H1 (cell line): ENCODE measurements around the gene IGFALS. TPM values are rescaled to one million over a fixed set of nuclear protein-coding genes. Genes with fewer than 3 reads are reported as not detected.
A peak's percentile ranks its signal among the peaks of the same experiment; 100 is the strongest.

Source experiments
- CTCF ChIA-PET: fragments of 300-600 bp; sonication (Branson Sonifier 250); formaldehyde crosslinking; loops from one replicate; lab custom pipeline; 2021; ENCODE audit not compliant: partially characterized antibody; lab: Charles Lee
- POLR2A ChIA-PET: fragments of 300-600 bp; sonication (Branson Sonifier 250); formaldehyde crosslinking; loops from one replicate; lab custom pipeline; 2021; ENCODE audit warnings: inconsistent platforms; ENCODE audit not compliant: partially characterized antibody; lab: Charles Lee
- DNase-seq, 2 experiments: peaks; one replicate each; pipeline versions ENCODE4 v3.0.0 to v3.0.0-alpha.2; 2010 to 2022; ENCODE audit warnings: low spot score in 2 of 2, low read depth in 1 of 2, mixed read lengths in 1 of 2
- FAIRE-seq: peaks from 2 replicates; lab custom pipeline; 2011; peaks lifted over from hg19 to GRCh38; lab: Jason Lieb, UNC
- H2AFZ ChIP-seq: 2 replicates; pipeline ENCODE4 v1.8.1; 2012; ENCODE audit warnings: low read length, inconsistent platforms
- H2AK5ac ChIP-seq: 2 replicates; pipeline ENCODE4 v1.6.1; 2013; ENCODE audit warnings: low read depth, low read length
- H2BK120ac ChIP-seq: replicated peaks from 2 replicates; pipeline ENCODE3; 2013; ENCODE audit warnings: low read depth, low read length, inconsistent platforms
- H2BK12ac ChIP-seq: 2 replicates; pipeline ENCODE4 v1.6.1; 2013; ENCODE audit warnings: low read depth, low read length
- H2BK15ac ChIP-seq: 2 replicates; pipeline ENCODE4 v1.6.1; 2013; ENCODE audit warnings: low read length
- H2BK20ac ChIP-seq: 2 replicates; pipeline ENCODE4 v1.6.1; 2013; ENCODE audit warnings: low read length
- H2BK5ac ChIP-seq: 2 replicates; pipeline ENCODE4 v1.6.1; 2013; ENCODE audit warnings: low read depth, low read length
- H3K14ac ChIP-seq: 2 replicates; pipeline ENCODE4 v1.6.1; 2013; ENCODE audit warnings: inconsistent platforms; ENCODE audit not compliant: insufficient read length
- H3K18ac ChIP-seq: 2 replicates; pipeline ENCODE4 v1.6.1; 2013; ENCODE audit warnings: low read length; ENCODE audit errors: extremely low read depth
- H3K23ac ChIP-seq: 2 replicates; pipeline ENCODE4 v1.6.1; 2013; ENCODE audit warnings: inconsistent platforms; ENCODE audit not compliant: insufficient read length
- H3K23me2 ChIP-seq: 2 replicates; pipeline ENCODE4 v1.6.1; 2013; ENCODE audit warnings: low read depth, low read length
- H3K27ac ChIP-seq: 2 replicates; pipeline ENCODE4 v1.6.1; 2011; ENCODE audit warnings: low read depth, low read length, inconsistent platforms
- H3K27me3 ChIP-seq, 4 experiments: replicated peaks in 1 of 4; 1 replicate in 1 of 4; 2 replicates in 3 of 4; pipeline versions ENCODE4 v1.6.1 to v1.8.1; 2011 to 2013; ENCODE audit warnings: low read length in 3 of 4, mild to moderate bottlenecking in 3 of 4, inconsistent platforms in 2 of 4, mixed read lengths in 2 of 4, moderate library complexity in 1 of 4; ENCODE audit not compliant: control insufficient read depth in 3 of 4, insufficient read depth in 3 of 4; ENCODE audit errors: extremely low read depth in 1 of 4
- H3K36me3 ChIP-seq, 4 experiments: 2 replicates each; pipeline versions ENCODE4 v1.6.1 to v1.8.1; 2011 to 2013; ENCODE audit warnings: mild to moderate bottlenecking in 4 of 4, low read length in 3 of 4, moderate library complexity in 2 of 4, control low read depth in 1 of 4, inconsistent platforms in 1 of 4; ENCODE audit not compliant: insufficient read depth in 4 of 4, control insufficient read depth in 2 of 4
- H3K4ac ChIP-seq: replicated peaks from 2 replicates; pipeline ENCODE3; 2013; ENCODE audit warnings: low read length, low read depth, mixed read lengths, inconsistent platforms; ENCODE audit not compliant: insufficient read length
- H3K4me1 ChIP-seq, 4 experiments: replicated peaks in 1 of 4; 1 replicate in 1 of 4; 2 replicates in 3 of 4; pipeline versions ENCODE4 v1.6.1 to v1.8.1; 2011 to 2013; ENCODE audit warnings: low read length in 3 of 4, inconsistent platforms in 2 of 4, mixed read lengths in 1 of 4; ENCODE audit not compliant: insufficient read depth in 4 of 4, control insufficient read depth in 3 of 4
- H3K4me2 ChIP-seq, 2 experiments: 2 replicates each; pipeline versions ENCODE4 v1.6.1 to v1.8.1; 2011 to 2013; ENCODE audit warnings: low read depth in 2 of 2, low read length in 2 of 2, control low read depth in 1 of 2, inconsistent platforms in 1 of 2, mild to moderate bottlenecking in 1 of 2; ENCODE audit not compliant: insufficient read depth in 1 of 2
- H3K4me3 ChIP-seq, 4 experiments: fragments of 200-600, 300-600 bp in 1 of 4; sonication (generic), shearing (Covaris generic), sonication (Bioruptor Twin) in 1 of 4; 2 replicates each; pipeline versions ENCODE4 v1.5.1 to v1.8.1; 2011 to 2016; ENCODE audit warnings: low read length in 4 of 4, low read depth in 3 of 4, control low read depth in 2 of 4, inconsistent platforms in 2 of 4, mild to moderate bottlenecking in 2 of 4, mixed read lengths in 1 of 4, moderate library complexity in 1 of 4; ENCODE audit not compliant: insufficient read depth in 2 of 4; ENCODE audit errors: extremely low read depth in 1 of 4
- H3K56ac ChIP-seq: replicated peaks from 2 replicates; pipeline ENCODE3; 2013; ENCODE audit warnings: low read depth, mild to moderate bottlenecking, mixed read lengths, low read length, inconsistent platforms; ENCODE audit not compliant: insufficient read length
- H3K79me1 ChIP-seq: 2 replicates; pipeline ENCODE4 v1.6.1; 2013; ENCODE audit warnings: low read depth, low read length, control low read depth
- H3K79me2 ChIP-seq, 2 experiments: 2 replicates each; pipeline versions ENCODE4 v1.6.1 to v1.8.1; 2012 to 2013; ENCODE audit warnings: low read length in 2 of 2, mild to moderate bottlenecking in 2 of 2, inconsistent platforms in 1 of 2; ENCODE audit not compliant: insufficient read depth in 2 of 2, control insufficient read depth in 1 of 2
- H3K9ac ChIP-seq, 4 experiments: replicated peaks in 1 of 4; 1 replicate in 1 of 4; 2 replicates in 3 of 4; pipeline versions ENCODE4 v1.6.1 to v1.8.1; 2011 to 2013; ENCODE audit warnings: low read depth in 3 of 4, low read length in 3 of 4, control low read depth in 2 of 4, mild to moderate bottlenecking in 2 of 4, moderate library complexity in 2 of 4, inconsistent platforms in 1 of 4; ENCODE audit errors: extremely low read depth in 1 of 4
- H3K9me3 ChIP-seq, 2 experiments: 2 replicates each; pipeline versions ENCODE4 v1.6.1 to v1.8.1; 2012 to 2013; ENCODE audit warnings: mild to moderate bottlenecking in 2 of 2, moderate library complexity in 2 of 2, control low read depth in 1 of 2, inconsistent platforms in 1 of 2, low read depth in 1 of 2, low read length in 1 of 2, mixed read lengths in 1 of 2; ENCODE audit not compliant: insufficient read depth in 2 of 2
- H4K20me1 ChIP-seq, 2 experiments: replicated peaks in 1 of 2; 2 replicates each; pipeline versions ENCODE3 to v1.8.1; 2011 to 2013; ENCODE audit warnings: inconsistent platforms in 2 of 2, low read length in 2 of 2, mild to moderate bottlenecking in 1 of 2; ENCODE audit not compliant: insufficient read depth in 2 of 2, control insufficient read depth in 1 of 2
- H4K5ac ChIP-seq: 2 replicates; pipeline ENCODE4 v1.6.1; 2013; ENCODE audit warnings: low read length, low read depth, mixed read lengths, inconsistent platforms; ENCODE audit not compliant: insufficient read length
- H4K8ac ChIP-seq: 2 replicates; pipeline ENCODE4 v1.8.0; 2013; ENCODE audit warnings: mild to moderate bottlenecking, moderate library complexity, low read length, inconsistent platforms; ENCODE audit not compliant: insufficient read depth; ENCODE audit errors: extremely low read depth
- H4K91ac ChIP-seq: replicated peaks from 2 replicates; pipeline ENCODE3; 2013; ENCODE audit warnings: low read length, mixed read lengths, inconsistent platforms; ENCODE audit not compliant: insufficient read length
- ASH2L ChIP-seq: fragments of 200-600, 300-600 bp; sonication (generic); IDR thresholded peaks from one replicate; pipeline ENCODE4 v1.7.1; 2017; ENCODE audit warnings: low read length
- BCL11A ChIP-seq, 2 experiments: IDR thresholded peaks; one replicate each; pipeline ENCODE4 v1.6.1; 2011; ENCODE audit warnings: low read depth in 2 of 2, low read length in 2 of 2, mild to moderate bottlenecking in 2 of 2
- CEBPB ChIP-seq: IDR thresholded peaks from 2 replicates; pipeline ENCODE4 v1.6.1; 2012; ENCODE audit warnings: low read depth, low read length
- CHD1 ChIP-seq: IDR thresholded peaks from 2 replicates; pipeline ENCODE4 v1.6.1; 2012; ENCODE audit warnings: low read depth, low read length, improper control_type of control experiment
- CREB1 ChIP-seq: IDR thresholded peaks from 2 replicates; pipeline ENCODE4 v1.6.1; 2012; ENCODE audit warnings: inconsistent platforms
- EZH2 ChIP-seq: fragments of 200-600 bp; sonication (generic); IDR thresholded peaks from 2 replicates; pipeline ENCODE4 v1.7.1; 2012; ENCODE audit warnings: low read depth, mild to moderate bottlenecking, moderate library complexity, low read length, inconsistent platforms; ENCODE audit not compliant: severe bottlenecking
- JUN ChIP-seq: IDR thresholded peaks from 2 replicates; pipeline ENCODE4 v1.6.1; 2011; ENCODE audit warnings: low read depth, mild to moderate bottlenecking, improper control_type of control experiment, low read length
- KDM1A ChIP-seq: fragments of 200-600, 300-600 bp; sonication (generic); IDR thresholded peaks from 2 replicates; pipeline ENCODE4 v1.7.1; 2016; ENCODE audit warnings: mild to moderate bottlenecking, low read length, borderline replicate concordance
- POLR2AphosphoS5 ChIP-seq: IDR thresholded peaks from 2 replicates; pipeline ENCODE4 v1.6.1; 2011; ENCODE audit warnings: low read depth, low read length
- RNF2 ChIP-seq: fragments of 200-900, 300-1000 bp; sonication (generic); IDR thresholded peaks from 2 replicates; pipeline ENCODE4 v1.7.1; 2016; ENCODE audit warnings: borderline replicate concordance, low read depth, mild to moderate bottlenecking, antibody characterized with exemption, low read length; ENCODE audit not compliant: poor library complexity, severe bottlenecking; ENCODE audit errors: missing control alignments
- SP1 ChIP-seq: IDR thresholded peaks from 2 replicates; pipeline ENCODE4 v1.6.1; 2011; ENCODE audit warnings: low read depth, low read length
- SP4 ChIP-seq: IDR thresholded peaks from 2 replicates; pipeline ENCODE4 v1.6.1; 2012; ENCODE audit warnings: low read length, inconsistent platforms
- SUZ12 ChIP-seq: fragments of 200-600 bp; sonication (generic); IDR thresholded peaks from 2 replicates; pipeline ENCODE4 v1.6.1; 2012; ENCODE audit warnings: mild to moderate bottlenecking, inconsistent platforms, low read length, moderate library complexity, mixed read lengths
- TCF12 ChIP-seq: IDR thresholded peaks from 2 replicates; pipeline ENCODE4 v1.6.1; 2011; ENCODE audit warnings: low read depth, mild to moderate bottlenecking, low read length
- WGBS, 2 experiments: shearing (Covaris generic) in 1 of 2; methylation state at CpG; one replicate each; pipeline versions ENCODE4 v1.1.6 to v1.1.7; 2013 to 2015; ENCODE audit warnings: low lambda C conversion rate in 2 of 2, mixed read lengths in 2 of 2, inconsistent platforms in 1 of 2, low coverage in 1 of 2, missing lambda C conversion rate in 1 of 2; ENCODE audit not compliant: insufficient replicate concordance in 2 of 2, insufficient coverage in 1 of 2, insufficient read length in 1 of 2; ENCODE audit errors: extremely low coverage in 1 of 2, missing lambda C conversion rate in 1 of 2; 5-methylcytosine and 5-hydroxymethylcytosine counted together
- polyA plus RNA-seq, 7 experiments: library from polyadenylated mRNA; depleted of rRNA in 3 of 7; stranded (reverse) in 5 of 7; unstranded in 2 of 7; fragments of >200 nt in 5 of 7; fragments of 200-250 nt in 2 of 7; gene quantifications; 1 replicate in 5 of 7; 2 replicates in 1 of 7; 4 replicates in 1 of 7; pipeline versions ENCODE4 v1.2.1 to v1.2.3, GENCODE V29; 2011 to 2013; ENCODE audit warnings: missing spikeins in 2 of 7, mixed read lengths in 2 of 7
- total RNA-seq: library from RNA; stranded (reverse); fragmentation: NEBNext Ultra II Directional; extraction: Animal tissue kit (Norgen Biotek cat#: 25700); gene quantifications from 2 replicates; pipeline ENCODE4 v1.2.1, GENCODE V29; 2021

The IGFALS gene
- total and polyA plus RNA-seq, 2 of the 8 experiments (the other 6 are each of a cell fraction or from before 2014, with no cell fraction given) = not detected

GRCh38 chr16:1791256-1791942 is 2.1 kb downstream of the IGFALS start:
- Histone ChIP-seq H3K23me2 (no peaks in the 10 kb centered on the region), H3K23ac (no peak overlapping the region), H2AK5ac (no peak overlapping the region), H2BK12ac (no peak overlapping the region), H3K79me2 (peaks cover 0 to 4% of the 10 kb centered on the region in 2 experiments; a peak in 2 of 4 replicates), H3K27ac (no peak overlapping the region), H2BK15ac (no peak overlapping the region), H3K14ac (no peak overlapping the region), H3K36me3 (peaks cover 0 to 42% (median 2%) of the 10 kb centered on the region in 4 experiments; a peak in 4 of 8 replicates), H3K4me3 (no peak overlapping the region), H2BK20ac (no peak overlapping the region), H4K91ac (no peak overlapping the region), H3K18ac (no peak overlapping the region), H3K79me1 (peaks cover 2% of the 10 kb centered on the region), H4K8ac (peak overlapping the region; percentile 25; the same call in 1 of the 2 replicates), H3K9ac (no peak overlapping the region), H3K4me2 (no peak overlapping the region), H2BK5ac (no peak overlapping the region), H4K20me1 (peaks cover 6 to 7% of the 10 kb centered on the region in 2 experiments), H3K4ac (no peak overlapping the region), H4K5ac (no peak overlapping the region), H2BK120ac (no peak overlapping the region), H3K27me3 (no peaks in the 10 kb centered on the region), H3K56ac (no peak overlapping the region), H3K4me1 (no peaks in the 10 kb centered on the region), H2AFZ (no peak overlapping the region), H3K9me3 (no peaks in the 10 kb centered on the region; a peak in 1 of 4 replicates)
- POLR2A ChIA-PET = interaction anchor here (0.6 to 4.2 kb wide), 7 partner anchors 9 to 113 kb away, joined by 3 to 26 read pairs (median 3); partner anchors contain the start of genes EME2, JPT2, MRPS34 and NME3
- FAIRE-seq (no peak), DNase-seq (no peak)
- CTCF ChIA-PET = interaction anchor here (0.8 to 1.3 kb wide), 4 partner anchors 9 to 67 kb away, joined by 3 to 5 read pairs (median 3); partner anchors contain the start of genes NUBP2 and SPSB3
- WGBS, 2 experiments = 90% methylated on average over 48 of the region's 53 CpGs; no CpG with 5 or more reads in 1 of the 2 experiments
- no peak for TF ChIP-seq SUZ12
- TF ChIP-seq RNF2 = no peak
- no peak for TF ChIP-seq TCF12
- no peak for TF ChIP-seq SP4
- no peak for TF ChIP-seq JUN
- TF ChIP-seq SP1 = no peak
- no peak for TF ChIP-seq CHD1
- TF ChIP-seq EZH2 = no peak
- TF ChIP-seq CEBPB = no peak
- TF ChIP-seq ASH2L = no peak
- no peak for TF ChIP-seq BCL11A (IDR thresholded peaks at IDR 0.05; ENCODE audit: low read depth in 2 of 2, low read length in 2 of 2)
- TF ChIP-seq POLR2AphosphoS5 = no peak
- TF ChIP-seq CREB1 = no peak
- no peak for TF ChIP-seq KDM1A
